GM12878 (cell line): ENCODE data around the gene SKIDA1. TPM values are rescaled to one million over a fixed set of nuclear protein-coding genes. Genes with fewer than 3 reads are reported as not detected.

Source experiments
- CHD2 ChIP-seq: IDR thresholded peaks from 2 replicates; pipeline ENCODE4 v1.6.1; 2011; ENCODE audit warnings: low read depth, low read length, improper control_type of control experiment, borderline replicate concordance
- ESRRA ChIP-seq: IDR thresholded peaks from 2 replicates; pipeline ENCODE4 v1.6.1; 2012; ENCODE audit warnings: mild to moderate bottlenecking, low read length, improper control_type of control experiment
- GATAD2B ChIP-seq: fragments of 450-650 bp; conservative IDR thresholded peaks from 2 replicates; pipeline ENCODE4 v1.6.1; 2017; ENCODE audit warnings: low read depth, mild to moderate bottlenecking, moderate library complexity
- POU2F2 ChIP-seq: IDR thresholded peaks from 3 replicates; pipeline ENCODE4 v1.6.1; 2011; ENCODE audit warnings: low read depth, mild to moderate bottlenecking, low read length, borderline replicate concordance
- RAD51 ChIP-seq: fragments of 450-650 bp; IDR thresholded peaks from 2 replicates; pipeline ENCODE4 v1.6.1; 2016; ENCODE audit warnings: moderate library complexity, mild to moderate bottlenecking, inconsistent platforms
- SPI1 ChIP-seq: IDR thresholded peaks from 2 replicates; pipeline ENCODE4 v1.6.1; 2011; ENCODE audit warnings: low read depth, mild to moderate bottlenecking, low read length, moderate library complexity, borderline replicate concordance; ENCODE audit not compliant: insufficient read depth
- SRF ChIP-seq, 2 experiments: IDR thresholded peaks; 2 replicates each; pipeline ENCODE4 v1.6.1; 2011; ENCODE audit warnings: low read depth in 2 of 2, low read length in 2 of 2, mild to moderate bottlenecking in 1 of 2, moderate library complexity in 1 of 2
- ZBED1 ChIP-seq: IDR thresholded peaks from 2 replicates; pipeline ENCODE4 v1.6.1; 2016; ENCODE audit warnings: borderline replicate concordance
- ZNF622 ChIP-seq: fragments of 450-650 bp; IDR thresholded peaks from 2 replicates; pipeline ENCODE4 v1.6.1; 2017; ENCODE audit warnings: mild to moderate bottlenecking, inconsistent platforms
- ZSCAN29 ChIP-seq: fragments of 450-650 bp; IDR thresholded peaks from 2 replicates; pipeline ENCODE4 v1.6.1; 2017; ENCODE audit warnings: mild to moderate bottlenecking, moderate library complexity
- polyA plus RNA-seq, 11 experiments: library from polyadenylated mRNA; depleted of rRNA in 4 of 11; unstranded in 6 of 11; stranded (reverse) in 5 of 11; fragments of >200 nt; fragmentation: Nextera tagmentation in 4 of 11; fragmentation: Illumina TruSeq in 1 of 11; extraction: Ambion mirVana in 4 of 11; extraction: Trizol in 1 of 11; gene quantifications; 1 replicate in 1 of 11; 2 replicates in 10 of 11; pipeline versions ENCODE4 v1.2.1 to v1.2.3, GENCODE V29; 2011 to 2016; ENCODE audit warnings: inconsistent platforms in 2 of 11, missing spikeins in 2 of 11, low read depth in 1 of 11
- total RNA-seq, 4 experiments: library from RNA; depleted of rRNA in 3 of 4; stranded (reverse); fragments of >200 nt in 3 of 4; fragmentation: Illumina TruSeq in 1 of 4; extraction: Trizol in 1 of 4; gene quantifications; 2 replicates each; pipeline versions ENCODE4 v1.2.1 to v1.2.3, GENCODE V29; 2013 to 2021
- TF ChIP-seq, protein P1 (sequence below), 3 experiments: IDR thresholded peaks in 2 of 3; conservative IDR thresholded peaks in 1 of 3; 2 replicates each; pipeline ENCODE4 v1.5.1; 2011; ENCODE audit warnings: low read depth in 3 of 3, low read length in 3 of 3, mild to moderate bottlenecking in 3 of 3, control low read depth in 2 of 3, moderate library complexity in 2 of 3, inconsistent platforms in 1 of 3, mixed read lengths in 1 of 3; ENCODE audit not compliant: control insufficient read depth in 2 of 3, insufficient read depth in 1 of 3; ENCODE audit errors: extremely low read depth in 1 of 3
- TF ChIP-seq, protein P2 (sequence below): fragments of 150-350 bp; IDR thresholded peaks from 2 replicates; pipeline ENCODE4 v1.6.1; 2014; ENCODE audit warnings: mild to moderate bottlenecking, low read depth, low read length
- TF ChIP-seq, protein P3 (sequence below): fragments of 450-650 bp; conservative IDR thresholded peaks from 2 replicates; pipeline ENCODE4 v1.6.1; 2017; ENCODE audit warnings: mild to moderate bottlenecking, moderate library complexity
- TF ChIP-seq, protein P4 (sequence below): fragments of 450-650 bp; IDR thresholded peaks from 2 replicates; pipeline ENCODE4 v1.6.1; 2018; ENCODE audit warnings: mild to moderate bottlenecking, low read depth, moderate library complexity; ENCODE audit not compliant: partially characterized antibody
- TF ChIP-seq, protein P5 (sequence below): fragments of 450-650 bp; IDR thresholded peaks from 2 replicates; pipeline ENCODE4 v1.6.1; 2014; ENCODE audit warnings: mild to moderate bottlenecking
- TF ChIP-seq, protein P6 (sequence below): fragments of 450-650 bp; formaldehyde crosslinking; IDR thresholded peaks from 2 replicates; pipeline ENCODE4 v1.5.0; 2022; ENCODE audit warnings: mild to moderate bottlenecking, missing genetic modification characterization

SKIDA1 gene
- total and polyA plus RNA-seq, 10 of the 15 experiments (the other 5 are each of a cell fraction or from before 2014, with no cell fraction given), result 0.05 to 0.90 (median 0.28) TPM

DNA sequence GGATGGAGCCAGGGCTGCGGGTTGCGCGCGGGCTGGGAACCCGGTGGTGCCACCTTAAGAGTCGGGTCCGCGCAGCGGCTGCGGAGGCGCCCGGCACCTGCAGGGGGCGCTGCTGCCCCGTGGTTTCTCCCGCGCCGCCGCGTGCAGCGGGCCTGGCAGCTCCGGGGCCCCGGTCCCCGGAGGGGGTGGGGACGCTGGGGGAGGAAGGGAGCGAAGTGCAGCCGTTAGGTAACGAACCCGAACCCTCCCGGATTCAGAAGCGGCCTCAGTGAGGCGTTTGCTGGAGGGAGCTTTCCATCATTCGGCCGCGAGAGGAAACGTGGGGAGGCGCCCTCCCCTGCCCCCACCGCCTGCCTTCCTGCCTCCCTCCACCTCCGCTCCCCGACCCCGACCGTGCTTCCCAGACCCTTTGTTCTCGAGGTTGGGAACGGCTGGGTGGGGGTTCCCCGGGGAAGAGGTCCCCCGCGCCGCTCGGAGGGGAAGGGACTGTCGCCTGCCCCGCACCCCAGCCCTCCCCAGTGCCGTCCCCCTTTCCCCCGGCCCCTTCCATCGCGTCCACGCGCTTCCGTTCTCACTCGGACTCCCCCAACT lies 29.6 kb downstream of the SKIDA1 start (continued):
- TF ChIP-seq, protein P1, sequence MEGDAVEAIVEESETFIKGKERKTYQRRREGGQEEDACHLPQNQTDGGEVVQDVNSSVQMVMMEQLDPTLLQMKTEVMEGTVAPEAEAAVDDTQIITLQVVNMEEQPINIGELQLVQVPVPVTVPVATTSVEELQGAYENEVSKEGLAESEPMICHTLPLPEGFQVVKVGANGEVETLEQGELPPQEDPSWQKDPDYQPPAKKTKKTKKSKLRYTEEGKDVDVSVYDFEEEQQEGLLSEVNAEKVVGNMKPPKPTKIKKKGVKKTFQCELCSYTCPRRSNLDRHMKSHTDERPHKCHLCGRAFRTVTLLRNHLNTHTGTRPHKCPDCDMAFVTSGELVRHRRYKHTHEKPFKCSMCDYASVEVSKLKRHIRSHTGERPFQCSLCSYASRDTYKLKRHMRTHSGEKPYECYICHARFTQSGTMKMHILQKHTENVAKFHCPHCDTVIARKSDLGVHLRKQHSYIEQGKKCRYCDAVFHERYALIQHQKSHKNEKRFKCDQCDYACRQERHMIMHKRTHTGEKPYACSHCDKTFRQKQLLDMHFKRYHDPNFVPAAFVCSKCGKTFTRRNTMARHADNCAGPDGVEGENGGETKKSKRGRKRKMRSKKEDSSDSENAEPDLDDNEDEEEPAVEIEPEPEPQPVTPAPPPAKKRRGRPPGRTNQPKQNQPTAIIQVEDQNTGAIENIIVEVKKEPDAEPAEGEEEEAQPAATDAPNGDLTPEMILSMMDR (IDR thresholded peaks at IDR 0.05 in 2 of 3, conservative IDR thresholded peaks at IDR 0.05 in 1 of 3; ENCODE audit: control insufficient read depth in 2 of 3, extremely low read depth in 1 of 3, insufficient read depth in 1 of 3, low read depth in 3 of 3, low read length in 3 of 3), result peak; percentile 84 to 97 (median 89); a peak in 5 of 6 replicates
- TF ChIP-seq ESRRA (0 out of 2 replicates have a peak, but pooled peaks have one; percentile 46), POU2F2 (peak; percentile 44; the same call in 1 of the 3 replicates), SPI1 (no peak), RAD51 (no peak), ZSCAN29 (peak; percentile 74), ZNF622 (no peak), CHD2 (peak; percentile 86; the same call in 1 of the 2 replicates), SRF (IDR thresholded peaks at IDR 0.05; ENCODE audit: low read depth in 2 of 2, low read length in 2 of 2) (no peak), ZBED1 (no peak), GATAD2B (peak; percentile 78; the same call in 1 of the 2 replicates)
- TF ChIP-seq, protein P2, sequence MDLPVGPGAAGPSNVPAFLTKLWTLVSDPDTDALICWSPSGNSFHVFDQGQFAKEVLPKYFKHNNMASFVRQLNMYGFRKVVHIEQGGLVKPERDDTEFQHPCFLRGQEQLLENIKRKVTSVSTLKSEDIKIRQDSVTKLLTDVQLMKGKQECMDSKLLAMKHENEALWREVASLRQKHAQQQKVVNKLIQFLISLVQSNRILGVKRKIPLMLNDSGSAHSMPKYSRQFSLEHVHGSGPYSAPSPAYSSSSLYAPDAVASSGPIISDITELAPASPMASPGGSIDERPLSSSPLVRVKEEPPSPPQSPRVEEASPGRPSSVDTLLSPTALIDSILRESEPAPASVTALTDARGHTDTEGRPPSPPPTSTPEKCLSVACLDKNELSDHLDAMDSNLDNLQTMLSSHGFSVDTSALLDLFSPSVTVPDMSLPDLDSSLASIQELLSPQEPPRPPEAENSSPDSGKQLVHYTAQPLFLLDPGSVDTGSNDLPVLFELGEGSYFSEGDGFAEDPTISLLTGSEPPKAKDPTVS, result no peak
- TF ChIP-seq, protein P3, sequence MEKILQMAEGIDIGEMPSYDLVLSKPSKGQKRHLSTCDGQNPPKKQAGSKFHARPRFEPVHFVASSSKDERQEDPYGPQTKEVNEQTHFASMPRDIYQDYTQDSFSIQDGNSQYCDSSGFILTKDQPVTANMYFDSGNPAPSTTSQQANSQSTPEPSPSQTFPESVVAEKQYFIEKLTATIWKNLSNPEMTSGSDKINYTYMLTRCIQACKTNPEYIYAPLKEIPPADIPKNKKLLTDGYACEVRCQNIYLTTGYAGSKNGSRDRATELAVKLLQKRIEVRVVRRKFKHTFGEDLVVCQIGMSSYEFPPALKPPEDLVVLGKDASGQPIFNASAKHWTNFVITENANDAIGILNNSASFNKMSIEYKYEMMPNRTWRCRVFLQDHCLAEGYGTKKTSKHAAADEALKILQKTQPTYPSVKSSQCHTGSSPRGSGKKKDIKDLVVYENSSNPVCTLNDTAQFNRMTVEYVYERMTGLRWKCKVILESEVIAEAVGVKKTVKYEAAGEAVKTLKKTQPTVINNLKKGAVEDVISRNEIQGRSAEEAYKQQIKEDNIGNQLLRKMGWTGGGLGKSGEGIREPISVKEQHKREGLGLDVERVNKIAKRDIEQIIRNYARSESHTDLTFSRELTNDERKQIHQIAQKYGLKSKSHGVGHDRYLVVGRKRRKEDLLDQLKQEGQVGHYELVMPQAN, result peak; percentile 31; the same call in 1 of the 2 replicates
- TF ChIP-seq, protein P4, sequence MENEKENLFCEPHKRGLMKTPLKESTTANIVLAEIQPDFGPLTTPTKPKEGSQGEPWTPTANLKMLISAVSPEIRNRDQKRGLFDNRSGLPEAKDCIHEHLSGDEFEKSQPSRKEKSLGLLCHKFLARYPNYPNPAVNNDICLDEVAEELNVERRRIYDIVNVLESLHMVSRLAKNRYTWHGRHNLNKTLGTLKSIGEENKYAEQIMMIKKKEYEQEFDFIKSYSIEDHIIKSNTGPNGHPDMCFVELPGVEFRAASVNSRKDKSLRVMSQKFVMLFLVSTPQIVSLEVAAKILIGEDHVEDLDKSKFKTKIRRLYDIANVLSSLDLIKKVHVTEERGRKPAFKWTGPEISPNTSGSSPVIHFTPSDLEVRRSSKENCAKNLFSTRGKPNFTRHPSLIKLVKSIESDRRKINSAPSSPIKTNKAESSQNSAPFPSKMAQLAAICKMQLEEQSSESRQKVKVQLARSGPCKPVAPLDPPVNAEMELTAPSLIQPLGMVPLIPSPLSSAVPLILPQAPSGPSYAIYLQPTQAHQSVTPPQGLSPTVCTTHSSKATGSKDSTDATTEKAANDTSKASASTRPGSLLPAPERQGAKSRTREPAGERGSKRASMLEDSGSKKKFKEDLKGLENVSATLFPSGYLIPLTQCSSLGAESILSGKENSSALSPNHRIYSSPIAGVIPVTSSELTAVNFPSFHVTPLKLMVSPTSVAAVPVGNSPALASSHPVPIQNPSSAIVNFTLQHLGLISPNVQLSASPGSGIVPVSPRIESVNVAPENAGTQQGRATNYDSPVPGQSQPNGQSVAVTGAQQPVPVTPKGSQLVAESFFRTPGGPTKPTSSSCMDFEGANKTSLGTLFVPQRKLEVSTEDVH, result no peak
- TF ChIP-seq, protein P5, sequence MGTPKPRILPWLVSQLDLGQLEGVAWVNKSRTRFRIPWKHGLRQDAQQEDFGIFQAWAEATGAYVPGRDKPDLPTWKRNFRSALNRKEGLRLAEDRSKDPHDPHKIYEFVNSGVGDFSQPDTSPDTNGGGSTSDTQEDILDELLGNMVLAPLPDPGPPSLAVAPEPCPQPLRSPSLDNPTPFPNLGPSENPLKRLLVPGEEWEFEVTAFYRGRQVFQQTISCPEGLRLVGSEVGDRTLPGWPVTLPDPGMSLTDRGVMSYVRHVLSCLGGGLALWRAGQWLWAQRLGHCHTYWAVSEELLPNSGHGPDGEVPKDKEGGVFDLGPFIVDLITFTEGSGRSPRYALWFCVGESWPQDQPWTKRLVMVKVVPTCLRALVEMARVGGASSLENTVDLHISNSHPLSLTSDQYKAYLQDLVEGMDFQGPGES, result no peak
- TF ChIP-seq, protein P6, sequence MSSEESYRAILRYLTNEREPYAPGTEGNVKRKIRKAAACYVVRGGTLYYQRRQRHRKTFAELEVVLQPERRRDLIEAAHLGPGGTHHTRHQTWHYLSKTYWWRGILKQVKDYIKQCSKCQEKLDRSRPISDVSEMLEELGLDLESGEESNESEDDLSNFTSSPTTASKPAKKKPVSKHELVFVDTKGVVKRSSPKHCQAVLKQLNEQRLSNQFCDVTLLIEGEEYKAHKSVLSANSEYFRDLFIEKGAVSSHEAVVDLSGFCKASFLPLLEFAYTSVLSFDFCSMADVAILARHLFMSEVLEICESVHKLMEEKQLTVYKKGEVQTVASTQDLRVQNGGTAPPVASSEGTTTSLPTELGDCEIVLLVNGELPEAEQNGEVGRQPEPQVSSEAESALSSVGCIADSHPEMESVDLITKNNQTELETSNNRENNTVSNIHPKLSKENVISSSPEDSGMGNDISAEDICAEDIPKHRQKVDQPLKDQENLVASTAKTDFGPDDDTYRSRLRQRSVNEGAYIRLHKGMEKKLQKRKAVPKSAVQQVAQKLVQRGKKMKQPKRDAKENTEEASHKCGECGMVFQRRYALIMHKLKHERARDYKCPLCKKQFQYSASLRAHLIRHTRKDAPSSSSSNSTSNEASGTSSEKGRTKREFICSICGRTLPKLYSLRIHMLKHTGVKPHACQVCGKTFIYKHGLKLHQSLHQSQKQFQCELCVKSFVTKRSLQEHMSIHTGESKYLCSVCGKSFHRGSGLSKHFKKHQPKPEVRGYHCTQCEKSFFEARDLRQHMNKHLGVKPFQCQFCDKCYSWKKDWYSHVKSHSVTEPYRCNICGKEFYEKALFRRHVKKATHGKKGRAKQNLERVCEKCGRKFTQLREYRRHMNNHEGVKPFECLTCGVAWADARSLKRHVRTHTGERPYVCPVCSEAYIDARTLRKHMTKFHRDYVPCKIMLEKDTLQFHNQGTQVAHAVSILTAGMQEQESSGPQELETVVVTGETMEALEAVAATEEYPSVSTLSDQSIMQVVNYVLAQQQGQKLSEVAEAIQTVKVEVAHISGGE (CRISPR knock-in tag), result no peak
